Activated T-cell treated with anti-CD3 and anti-CD28 coated beads, Interleukin-2, amount 50 U/mL, for 1 hour (primary cell): ENCODE measurements around the gene IL23A.
"Not testable (repeated sequence)": the region's sequence is repeated elsewhere in the genome, so short reads cannot be mapped to it uniquely, and the experiment has no call there.

Experiments used
- DNase-seq: peaks from one replicate; pipeline ENCODE4 v3.0.0-alpha.2; 2020

Gene IL23A, protein sequence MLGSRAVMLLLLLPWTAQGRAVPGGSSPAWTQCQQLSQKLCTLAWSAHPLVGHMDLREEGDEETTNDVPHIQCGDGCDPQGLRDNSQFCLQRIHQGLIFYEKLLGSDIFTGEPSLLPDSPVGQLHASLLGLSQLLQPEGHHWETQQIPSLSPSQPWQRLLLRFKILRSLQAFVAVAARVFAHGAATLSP

DNA sequence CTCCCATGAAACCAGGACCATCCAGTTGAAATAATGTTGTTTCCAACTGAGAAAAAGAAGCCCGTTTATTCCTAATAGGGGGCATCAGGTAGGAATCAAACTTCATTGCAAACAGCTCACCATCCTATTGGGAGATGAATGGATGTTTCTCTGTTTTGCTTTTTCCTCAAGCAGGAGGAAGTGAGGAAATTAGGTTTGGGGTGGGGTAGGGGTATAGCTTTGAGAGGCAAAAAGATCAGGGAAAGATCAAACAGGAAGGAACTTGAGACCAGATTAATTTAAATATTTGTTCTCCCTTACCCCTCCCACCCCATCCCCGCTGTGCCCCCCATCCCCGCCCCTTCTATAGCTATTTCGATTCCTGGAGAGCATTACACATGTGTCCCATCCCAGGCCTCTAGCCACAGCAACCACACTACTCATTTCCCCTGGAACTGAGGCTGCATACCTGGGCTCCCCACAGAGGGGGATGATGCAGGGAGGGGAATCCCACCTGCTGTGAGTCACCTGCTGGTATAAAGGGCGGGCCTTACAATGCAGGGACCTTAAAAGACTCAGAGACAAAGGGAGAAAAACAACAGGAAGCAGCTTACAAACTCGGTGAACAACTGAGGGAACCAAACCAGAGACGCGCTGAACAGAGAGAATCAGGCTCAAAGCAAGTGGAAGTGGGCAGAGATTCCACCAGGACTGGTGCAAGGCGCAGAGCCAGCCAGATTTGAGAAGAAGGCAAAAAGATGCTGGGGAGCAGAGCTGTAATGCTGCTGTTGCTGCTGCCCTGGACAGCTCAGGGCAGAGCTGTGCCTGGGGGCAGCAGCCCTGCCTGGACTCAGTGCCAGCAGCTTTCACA lies at the start of gene IL23A:
IL23A (plus strand) TSS at position 577 of the 850 bp plus-strand sequence; CDS start at position 738, 161 bp downstream.
- peak; percentile 80 for DNase-seq

DNA sequence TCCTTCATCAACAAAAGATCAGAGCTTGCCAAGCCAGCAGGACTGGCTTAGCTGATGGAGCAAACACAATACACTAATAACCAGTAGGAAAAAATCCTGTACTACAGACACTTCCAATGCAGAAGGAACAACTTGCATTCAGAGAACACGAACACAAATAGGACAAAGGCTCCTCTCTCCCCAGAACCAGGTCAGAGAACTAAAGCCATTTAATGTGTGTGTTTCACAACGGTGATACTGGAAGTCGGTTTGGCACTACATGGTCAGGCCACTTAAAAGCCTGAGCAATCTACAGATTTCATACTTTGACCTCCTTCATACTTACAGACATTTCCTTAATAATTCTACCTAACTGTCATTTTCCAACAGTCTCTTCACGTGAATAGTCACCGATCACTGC lies 44.9 kb upstream of the IL23A start:
- DNase-seq = no peak

DNA sequence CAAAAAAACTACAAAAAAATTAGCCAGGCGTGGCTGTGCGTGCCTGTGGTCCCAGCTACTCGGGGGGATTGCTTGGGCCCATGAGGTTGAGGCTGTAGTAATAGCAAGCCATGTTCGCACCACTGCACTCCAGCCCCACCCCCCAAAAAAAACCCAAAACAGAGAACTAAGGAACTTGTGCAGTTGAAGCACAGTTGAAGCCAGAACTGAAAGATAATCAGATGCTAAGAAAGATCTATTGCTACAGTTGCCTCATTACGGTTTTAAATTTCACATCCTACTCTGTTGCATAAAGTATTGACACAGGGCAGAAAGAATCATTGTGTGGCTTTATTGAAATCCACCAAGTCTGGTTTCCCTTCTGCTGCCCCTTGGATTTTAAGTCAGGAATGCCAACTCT lies 42.4 kb upstream of the IL23A start:
- DNase-seq = no peak

DNA sequence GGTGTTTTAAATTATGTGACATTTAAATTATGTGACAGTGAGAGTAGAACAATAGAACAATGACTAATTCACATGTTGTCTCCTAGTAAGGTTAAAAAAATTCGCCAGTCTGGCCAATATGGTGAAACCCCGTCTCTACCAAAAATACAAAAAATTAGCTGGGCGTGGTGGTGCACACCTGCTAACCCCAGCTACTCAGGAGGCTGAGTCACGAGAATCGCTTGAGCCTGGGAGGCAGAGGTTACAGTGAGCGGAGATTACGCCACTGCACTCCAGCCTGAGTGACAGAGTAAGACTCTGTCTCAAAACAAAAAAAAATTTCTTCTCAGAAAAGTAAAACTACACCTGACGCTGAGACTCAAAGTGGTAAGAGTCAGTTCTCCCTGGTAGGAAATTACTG lies 41.3 kb upstream of the IL23A start:
- no peak for DNase-seq

DNA sequence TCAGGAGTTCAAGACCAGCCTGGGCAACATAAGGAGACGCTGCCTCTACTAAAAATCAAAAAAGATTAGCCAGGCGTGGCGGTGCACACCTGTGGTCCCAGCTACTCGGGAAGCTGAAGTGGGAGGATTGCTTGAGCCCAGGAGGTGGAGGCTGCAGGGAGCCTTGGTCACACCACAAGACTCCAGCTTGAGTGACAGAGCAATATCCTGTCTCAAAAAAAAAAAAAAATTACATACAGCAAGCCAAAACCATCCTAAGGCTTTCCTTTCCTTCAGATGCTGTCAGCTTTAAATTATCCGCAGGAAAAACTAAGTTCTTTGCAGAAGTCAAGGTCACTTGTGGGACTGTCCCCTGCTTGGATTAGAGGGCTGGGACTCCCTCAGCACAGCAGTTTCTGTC lies 39.9 kb upstream of the IL23A start:
- DNase-seq = no peak

DNA sequence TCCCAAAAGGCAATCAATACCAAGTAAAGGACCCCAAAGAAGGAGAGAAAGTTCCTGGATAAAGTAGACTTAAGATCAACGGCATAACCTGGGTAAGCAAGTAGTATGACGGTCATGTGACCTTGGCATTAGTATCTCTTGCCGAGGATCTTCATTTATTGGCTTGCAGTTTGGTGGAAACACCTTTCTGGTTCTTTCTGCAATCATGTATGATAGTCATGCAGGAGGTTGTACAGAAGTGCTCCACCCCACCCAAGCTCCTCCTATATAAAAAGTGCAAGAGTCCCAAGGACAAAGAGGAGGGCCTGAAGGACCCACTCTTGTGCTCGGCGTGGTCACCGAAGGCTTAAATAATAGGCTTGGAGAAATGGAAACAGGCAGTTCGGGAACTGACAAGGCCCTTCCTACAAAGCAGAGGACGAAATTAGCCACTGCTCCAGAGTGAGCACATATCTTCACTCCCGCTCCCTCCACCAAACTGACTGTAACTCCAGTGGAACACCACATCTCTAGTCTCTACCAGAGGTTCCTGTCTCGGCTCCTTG lies 39.3 kb upstream of the IL23A start:
- no peak for DNase-seq

DNA sequence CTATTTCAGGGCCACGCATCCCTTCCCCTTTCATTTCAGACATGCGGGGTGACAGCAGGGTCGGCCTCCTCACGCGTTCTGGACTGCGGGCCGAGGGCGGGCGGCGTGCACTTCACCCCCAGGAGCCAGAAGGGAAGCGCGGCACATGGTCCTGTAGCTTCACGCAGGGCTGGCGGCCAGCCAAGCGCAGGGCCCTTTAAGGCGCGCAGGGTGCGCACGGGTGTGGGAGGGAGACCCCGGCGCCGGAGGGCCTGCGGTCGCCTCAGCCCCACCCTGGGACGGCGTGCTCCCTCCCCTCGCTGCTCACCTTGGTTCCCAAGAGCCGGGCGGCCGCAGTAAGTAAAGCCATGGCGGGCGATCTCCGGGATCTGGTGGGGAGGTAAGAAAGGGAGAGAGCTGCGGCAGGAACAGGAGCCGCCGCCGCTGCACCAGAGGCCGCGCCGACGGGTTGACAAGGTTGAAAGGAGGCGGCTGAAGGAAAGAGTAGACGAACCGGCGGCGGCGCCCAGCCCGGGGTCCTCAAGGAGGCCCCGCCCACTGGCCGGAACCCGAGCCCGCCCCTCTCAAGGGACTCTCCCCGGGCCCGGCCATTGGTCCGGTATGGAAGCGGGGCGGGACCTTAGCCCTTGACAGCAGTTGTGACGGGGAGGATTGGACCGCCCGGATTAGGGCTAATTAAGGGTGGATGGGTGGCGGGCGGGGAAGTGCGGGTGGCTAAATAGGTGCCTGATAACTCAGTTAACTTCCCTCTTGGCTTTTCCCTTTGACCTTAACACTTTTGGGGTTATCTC lies 38.6 kb upstream of the IL23A start, which contains the start of gene CS:
CS (minus strand) TSS at position 478 of the 791 bp plus-strand sequence; CDS start at position 349, 129 bp downstream.
- DNase-seq = peak; percentile 97

DNA sequence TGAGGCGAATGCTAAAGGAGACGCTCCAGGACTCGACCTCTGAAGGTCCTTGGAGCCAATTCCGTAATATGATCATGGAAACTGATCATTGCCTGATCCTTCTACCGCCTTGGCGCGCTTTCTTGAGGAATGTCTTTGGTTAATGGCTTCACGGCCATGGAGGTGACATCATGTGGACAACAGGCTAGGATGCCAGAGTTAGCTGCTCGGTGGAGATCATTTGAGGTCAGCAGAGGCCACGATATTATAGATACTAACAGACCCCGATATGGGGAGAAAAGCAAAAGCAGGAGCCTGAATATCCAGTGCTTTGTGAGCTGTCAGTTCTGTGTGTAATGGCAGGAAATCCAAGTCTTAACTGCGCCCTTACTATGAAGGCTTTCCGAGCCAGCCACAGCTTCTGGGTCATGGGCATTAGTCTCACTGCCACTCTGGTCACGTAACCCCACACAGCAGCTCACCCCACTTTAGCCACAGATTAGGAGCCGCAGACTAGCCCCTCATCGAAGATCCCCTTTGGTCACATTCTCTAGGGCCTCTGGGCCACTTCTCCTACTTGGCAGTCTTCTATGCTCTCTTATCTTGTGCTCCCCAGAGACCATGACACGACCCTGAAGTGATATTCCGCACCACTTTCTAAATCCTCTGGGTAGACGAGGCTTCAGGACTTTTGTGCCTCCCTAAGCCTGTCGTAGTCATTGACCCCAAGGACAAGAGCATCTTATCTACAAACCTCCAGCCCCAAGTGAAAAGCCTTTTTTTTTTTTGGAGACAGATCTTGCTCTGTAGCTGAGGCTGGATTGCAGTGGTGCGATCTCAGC lies 37.8 kb upstream of the IL23A start:
- no peak for DNase-seq

DNA sequence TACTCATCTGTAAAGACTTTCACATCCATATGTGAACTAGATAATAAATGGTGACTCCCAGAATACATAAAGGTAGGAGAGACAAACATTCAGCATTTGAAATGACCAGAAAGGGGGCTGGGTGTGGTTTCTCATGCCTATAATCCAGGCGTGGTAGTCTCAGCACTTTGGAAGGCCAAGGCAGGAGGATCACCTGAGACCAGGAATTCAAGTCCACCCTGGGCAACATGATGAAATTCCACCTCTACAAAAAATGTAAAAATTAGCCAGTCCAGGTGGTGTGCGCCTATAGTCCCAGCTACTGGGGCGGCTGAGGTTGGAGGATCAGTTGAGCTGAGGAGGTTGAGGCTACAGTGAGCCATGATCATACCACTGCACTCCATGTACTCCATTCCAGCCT lies 34.4 kb upstream of the IL23A start:
- DNase-seq = no peak

DNA sequence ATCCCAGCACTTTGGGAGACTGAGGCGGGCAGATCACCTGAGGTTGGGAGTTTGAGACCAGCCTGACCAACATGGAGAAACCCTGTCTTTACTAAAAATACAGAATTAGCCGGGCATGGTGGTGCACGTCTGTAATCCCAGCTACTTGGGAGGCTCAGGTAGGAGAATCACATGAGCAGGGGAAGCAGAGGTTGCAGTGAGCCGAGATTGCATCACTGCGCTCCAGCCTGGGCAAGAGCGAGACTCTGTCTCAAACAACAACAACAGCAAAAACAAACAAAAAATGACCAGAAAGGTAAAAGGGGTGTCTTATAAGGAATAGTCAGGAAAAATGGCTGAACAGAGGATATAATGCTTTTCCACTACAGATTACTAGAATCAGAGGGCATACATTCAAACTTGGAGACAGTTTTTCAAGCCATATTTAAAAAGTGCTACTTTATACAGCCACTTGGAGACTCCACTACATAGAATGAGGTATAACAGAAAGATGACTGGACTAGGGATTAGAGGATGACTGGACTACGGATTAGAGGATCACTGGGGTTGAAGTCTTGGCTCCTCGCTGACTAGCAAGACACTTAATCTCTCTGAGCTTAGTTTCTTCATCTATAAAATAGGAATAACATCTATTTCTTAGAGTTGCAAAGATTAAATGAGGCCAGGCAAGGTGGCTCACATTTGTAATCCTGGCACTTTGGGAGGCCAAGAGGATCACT lies 33.7 kb upstream of the IL23A start:
- no peak for DNase-seq

DNA sequence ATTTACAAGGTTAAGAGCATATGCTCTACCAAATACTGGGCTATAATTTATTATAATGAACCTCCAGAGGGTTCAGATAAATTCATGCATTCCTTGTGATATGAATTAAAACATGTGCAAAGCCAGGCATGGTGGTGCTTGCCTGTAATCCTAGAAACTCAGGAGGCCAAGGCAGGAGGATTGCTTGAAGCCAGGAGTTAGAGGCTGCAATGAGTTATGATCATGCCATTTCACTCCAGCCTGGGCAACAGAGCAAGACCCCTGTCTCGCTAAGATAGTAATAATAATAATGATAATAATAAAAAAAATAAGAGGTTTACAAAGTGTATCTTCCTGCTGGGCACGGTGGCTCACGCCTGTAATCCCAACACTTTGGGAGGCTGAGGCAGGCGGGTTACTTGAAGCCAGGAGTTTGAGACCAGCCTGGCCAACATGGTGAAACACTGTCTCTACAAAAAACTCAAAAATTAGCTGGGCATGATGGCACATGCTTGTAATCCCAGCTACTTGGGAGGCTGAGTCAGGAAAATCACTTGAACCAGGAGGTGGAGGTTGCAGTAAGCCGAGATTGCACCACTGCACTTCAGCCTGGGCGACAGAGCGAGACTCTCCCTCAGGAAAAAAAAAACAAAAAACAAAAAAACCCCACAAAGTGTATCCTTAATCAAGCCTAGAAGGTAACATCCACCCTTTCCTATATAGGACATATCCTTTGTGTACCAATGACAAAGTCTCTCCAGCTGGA lies 31.3 kb upstream of the IL23A start:
- DNase-seq = no peak

DNA sequence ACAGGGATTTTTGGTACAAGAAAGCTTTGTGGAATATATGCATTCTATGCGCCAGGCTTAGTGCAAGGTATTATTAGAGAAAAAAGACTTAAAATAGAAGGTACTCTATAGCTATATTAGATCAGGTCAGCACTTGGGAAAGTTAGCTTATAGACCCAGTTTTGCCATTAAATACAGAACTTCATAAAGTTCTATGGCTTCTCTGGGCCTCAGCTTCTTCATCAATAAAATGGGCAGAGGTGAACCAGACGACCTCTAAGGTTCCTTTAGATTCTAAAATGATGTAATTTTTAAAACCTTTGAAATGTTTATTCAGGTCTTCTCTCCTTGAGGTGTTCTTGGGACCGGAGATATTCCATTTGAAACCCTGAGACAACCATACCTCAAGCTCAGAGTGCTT lies 30.0 kb upstream of the IL23A start:
- no peak for DNase-seq

DNA sequence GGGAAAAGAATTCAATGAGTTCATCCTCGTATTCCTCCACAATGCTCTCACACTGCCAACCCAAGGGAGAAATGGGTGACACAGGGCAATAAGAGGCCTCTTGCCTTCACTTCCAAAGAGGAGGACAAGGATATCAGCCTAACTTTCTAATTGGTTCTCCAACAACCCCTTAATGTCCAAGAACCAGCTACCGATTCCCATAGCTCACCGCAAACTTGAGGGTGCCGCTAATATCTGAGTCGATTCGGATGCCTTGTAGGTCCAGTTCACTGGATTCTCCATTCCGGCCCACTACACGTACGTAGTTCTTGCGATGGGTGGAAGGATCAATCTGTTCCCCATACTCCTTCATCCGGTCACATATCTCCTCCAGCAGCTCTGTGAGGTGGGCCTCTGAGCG lies 27.7 kb upstream of the IL23A start:
- DNase-seq = no peak

DNA sequence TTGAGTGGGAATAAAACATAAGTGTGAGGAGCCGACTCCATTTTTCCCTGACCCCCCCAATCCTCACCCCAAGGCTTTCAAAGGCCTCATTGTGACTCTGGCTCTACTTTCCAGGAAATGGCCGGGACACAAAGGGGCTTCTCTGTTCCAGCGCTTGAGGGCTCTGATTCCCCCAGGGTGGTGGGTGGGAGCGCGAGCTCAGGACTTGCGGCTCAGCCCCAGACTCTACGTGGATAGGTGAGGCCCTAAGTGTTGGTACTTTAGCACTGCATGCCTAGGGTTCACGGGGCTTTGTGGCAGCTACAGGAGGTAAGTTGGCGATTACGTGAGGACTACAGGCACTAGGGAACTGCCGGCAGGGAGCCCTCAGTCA lies 23.4 kb upstream of the IL23A start:
- no peak for DNase-seq

DNA sequence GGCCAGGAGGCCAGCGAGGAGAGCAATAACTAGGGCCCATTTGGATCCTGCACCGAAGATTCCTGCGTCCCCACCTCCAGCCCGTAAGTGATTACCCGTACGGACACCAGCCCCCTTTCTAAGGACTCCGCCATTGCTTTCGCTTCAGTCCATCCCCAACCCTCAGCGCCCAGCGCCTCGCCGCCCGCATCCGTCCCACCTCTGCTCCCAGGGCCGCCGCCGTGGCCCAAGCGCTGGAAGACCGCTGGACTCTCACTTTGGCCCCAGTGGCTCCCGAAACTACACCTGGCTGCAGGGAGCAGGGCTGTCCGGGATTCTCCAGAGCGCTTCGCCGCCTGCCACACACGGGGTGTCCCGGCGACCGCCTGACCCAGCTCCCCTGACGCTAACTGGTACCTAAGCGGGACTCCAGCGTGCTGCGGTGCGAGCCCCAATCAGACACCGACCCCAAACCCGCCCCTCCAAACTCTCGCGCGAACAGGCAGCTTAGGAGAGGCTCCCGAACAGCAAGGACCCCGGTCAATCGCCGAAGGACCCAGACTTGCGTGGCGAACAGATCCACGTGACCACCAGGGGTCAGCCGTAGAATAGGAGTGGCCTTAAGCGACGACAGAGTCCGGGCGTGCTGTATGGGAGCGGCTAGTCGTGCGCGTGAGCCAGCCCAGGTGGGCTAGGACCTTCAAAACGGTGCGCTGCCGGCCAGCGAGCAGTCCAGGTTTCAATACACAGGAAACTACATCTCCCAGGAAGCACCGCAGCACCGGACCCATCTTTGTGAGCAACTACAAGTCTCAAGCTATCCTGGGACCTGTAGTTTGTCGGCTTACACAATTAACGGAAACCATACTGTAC lies 22.8 kb upstream of the IL23A start, which contains the start of gene CNPY2:
CNPY2 (minus strand) TSS at position 367 of the 852 bp plus-strand sequence. CDS start 771 bp downstream, outside the sequence.
- DNase-seq = peak; percentile 93

DNA sequence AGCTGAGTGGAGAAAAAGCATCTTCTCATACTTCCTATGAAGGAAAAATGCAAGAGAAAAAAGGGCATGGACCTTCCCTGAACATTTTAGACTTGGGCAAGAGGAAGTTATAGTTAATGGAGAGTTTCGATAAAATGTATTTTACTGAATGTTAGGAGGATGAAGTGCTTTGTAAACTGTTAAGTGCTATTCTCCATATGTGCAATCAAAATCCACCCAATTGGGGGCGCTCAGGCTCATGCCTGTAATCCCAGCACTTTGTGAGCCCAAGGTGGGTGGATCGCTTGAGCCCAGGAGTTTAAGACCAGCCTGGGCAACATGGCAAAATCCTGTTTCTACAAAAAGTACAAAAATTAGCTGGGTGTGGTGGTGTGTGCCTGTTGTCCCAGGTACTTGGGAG lies 21.0 kb upstream of the IL23A start:
- DNase-seq = no peak

DNA sequence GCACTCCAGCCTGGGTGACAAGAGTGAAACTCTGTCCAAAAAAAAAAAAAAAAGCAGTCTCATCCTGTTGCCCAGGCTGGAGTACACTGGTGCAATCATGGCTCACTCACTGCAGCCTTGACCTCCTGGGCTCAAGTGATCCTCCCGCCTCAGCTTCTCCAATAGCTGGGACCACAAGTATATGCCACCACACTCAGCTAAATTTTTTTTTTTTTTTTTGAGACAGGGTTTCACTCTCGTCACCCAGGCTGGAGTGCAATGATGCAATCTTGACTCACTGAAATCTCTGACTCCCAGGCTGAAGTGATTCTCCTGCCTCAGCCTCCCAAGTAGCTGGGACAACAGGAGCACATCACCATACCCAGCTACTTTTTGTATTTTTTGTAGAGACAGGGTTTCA lies 17.7 kb upstream of the IL23A start:
- DNase-seq = no peak

DNA sequence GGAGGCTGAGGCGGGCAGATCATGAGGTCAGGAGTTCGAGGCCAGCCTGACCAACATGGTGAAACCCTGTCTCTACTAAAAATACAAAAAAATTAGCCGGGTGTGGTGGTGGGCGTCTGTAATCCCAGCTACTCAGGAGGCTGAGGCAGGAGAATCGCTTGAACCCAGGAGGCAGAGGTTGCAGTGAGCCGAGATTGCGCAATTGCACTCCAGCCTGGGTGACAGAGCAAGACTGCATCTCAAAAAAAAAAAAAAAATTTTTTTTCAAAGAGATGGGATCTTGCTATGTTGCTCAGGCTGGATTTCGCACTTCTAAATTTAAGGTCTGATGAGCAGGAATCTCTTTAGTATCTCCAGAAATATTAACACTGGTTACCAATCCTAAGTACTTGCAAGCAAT lies 17.1 kb upstream of the IL23A start:
- DNase-seq = not testable (repeated sequence)

DNA sequence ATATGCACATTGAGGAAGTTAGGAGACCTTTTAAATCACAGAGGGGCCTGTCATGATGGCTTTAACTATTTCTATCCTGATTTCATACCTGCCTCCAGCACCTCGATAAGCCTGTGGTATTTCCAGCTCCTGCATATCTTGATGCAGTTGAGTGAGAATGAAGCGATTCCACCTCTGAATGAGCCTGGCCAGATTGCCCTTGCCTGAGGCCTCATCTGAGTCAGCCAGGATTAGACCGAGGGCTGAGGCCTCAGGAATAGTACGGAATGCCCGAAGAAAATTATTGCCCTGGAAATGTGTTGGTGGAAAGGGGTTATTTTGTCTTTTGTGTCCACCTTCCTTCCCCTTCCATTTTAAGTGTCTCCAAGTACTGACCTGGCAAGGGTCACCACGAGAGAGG lies 14.5 kb upstream of the IL23A start:
- DNase-seq = no peak

DNA sequence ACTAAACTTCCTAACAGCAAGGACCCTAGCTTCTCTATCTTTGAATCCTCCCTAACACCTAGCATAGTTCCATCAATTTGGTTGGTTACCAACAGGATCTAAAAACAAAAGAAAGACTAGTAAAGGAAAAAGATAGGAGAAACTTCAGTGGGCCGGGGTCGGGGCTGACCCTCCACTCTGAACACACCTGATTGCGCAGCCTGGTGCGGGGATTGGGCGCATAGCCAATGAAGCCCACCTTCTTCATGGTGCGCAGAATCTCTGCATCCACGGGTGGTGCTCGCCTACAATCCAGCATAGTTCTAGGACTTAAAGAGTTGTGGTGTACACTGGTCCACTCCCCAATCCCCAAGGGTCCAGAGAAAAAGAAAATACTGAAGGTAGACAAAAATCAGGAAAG lies 12.6 kb upstream of the IL23A start:
- no peak for DNase-seq
